Epithelial cell of prostate (primary cell): ENCODE data around the gene KRTAP4-7.
"Not testable (repeated sequence)": the region's sequence is repeated elsewhere in the genome, so short reads cannot be mapped to it uniquely, and the experiment has no call there.

Source experiments
- DNase-seq: peaks from one replicate; pipeline ENCODE4 v3.0.0-alpha.2; 2011; ENCODE audit warnings: low read depth, low spot score
- H3K27ac ChIP-seq: fragments of 450-650 bp; 2 replicates; pipeline ENCODE4 v1.5.1; 2017; ENCODE audit warnings: mild to moderate bottlenecking

KRTAP4-7 gene

DNA sequence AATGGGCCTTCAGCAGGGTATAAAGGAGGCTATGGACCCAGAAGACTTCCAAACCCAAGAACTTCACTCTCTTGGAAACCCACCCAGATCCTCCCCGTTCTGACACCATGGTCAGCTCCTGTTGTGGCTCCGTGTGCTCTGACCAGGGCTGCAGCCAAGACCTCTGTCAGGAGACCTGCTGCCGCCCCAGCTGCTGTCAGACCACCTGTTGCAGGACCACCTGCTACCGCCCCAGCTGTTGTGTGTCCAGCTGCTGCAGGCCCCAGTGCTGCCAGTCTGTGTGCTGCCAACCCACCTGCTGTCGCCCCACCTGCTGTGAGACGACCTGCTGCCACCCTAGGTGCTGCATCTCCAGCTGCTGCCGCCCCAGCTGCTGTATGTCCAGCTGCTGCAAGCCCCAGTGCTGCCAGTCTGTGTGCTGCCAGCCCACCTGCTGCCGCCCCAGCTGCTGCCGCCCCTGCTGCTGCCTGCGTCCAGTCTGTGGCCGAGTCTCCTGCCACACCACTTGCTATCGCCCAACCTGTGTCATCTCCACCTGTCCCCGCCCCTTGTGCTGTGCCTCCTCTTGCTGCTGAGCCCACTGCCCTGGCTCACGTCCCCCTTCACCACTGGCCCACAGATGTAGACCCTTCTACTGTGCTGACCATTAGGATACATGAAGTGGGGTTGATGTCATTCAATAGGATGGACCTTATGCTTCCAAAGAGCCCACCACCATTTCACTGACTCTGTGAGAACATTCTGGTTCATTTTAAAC lies at the start of gene KRTAP4-7:
Gene KRTAP4-7, plus strand, starts transcription at position 51 of the 757 bp plus-strand sequence. Its CDS starts 57 bp downstream, at position 108.
- DNase-seq = not testable (repeated sequence)
- peak within 1 kb of the TSS; percentile 27 for H3K27ac ChIP-seq

DNA sequence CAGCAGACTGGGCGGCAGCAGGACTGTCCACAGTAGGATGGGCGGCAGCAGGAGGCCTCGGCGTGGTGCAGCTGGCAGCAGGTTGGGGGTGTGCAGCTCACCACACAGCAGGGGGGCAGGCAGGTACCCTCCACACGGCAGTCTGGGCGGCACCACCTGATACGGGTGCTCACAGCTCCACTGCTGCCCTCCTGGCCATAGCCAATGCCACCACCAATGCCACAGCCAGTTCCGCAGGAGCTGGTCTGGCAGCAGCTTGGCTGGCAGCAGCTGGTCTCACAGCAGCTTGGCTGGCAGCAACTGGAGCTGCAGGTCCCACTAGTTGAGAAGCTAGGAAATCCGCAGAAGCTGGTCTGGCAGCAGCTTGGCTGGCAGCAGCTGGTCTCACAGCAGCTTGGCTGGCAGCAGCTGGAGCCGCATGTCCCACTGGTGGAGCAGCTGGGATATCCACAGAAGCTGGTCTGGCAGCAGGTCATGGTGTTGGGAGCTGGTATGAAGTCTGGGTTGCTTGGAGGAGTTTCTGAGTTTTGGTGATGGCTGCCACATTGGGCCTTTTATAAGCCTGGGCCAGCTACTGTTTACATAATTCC lies 49.5 kb upstream of the KRTAP4-7 start, which contains the start of gene KRTAP1-3:
Gene KRTAP1-3, minus strand, starts transcription at position 529 of the 590 bp plus-strand sequence. Its CDS starts 53 bp downstream, at position 476.
- DNase-seq, H3K27ac ChIP-seq: not testable (repeated sequence)

DNA sequence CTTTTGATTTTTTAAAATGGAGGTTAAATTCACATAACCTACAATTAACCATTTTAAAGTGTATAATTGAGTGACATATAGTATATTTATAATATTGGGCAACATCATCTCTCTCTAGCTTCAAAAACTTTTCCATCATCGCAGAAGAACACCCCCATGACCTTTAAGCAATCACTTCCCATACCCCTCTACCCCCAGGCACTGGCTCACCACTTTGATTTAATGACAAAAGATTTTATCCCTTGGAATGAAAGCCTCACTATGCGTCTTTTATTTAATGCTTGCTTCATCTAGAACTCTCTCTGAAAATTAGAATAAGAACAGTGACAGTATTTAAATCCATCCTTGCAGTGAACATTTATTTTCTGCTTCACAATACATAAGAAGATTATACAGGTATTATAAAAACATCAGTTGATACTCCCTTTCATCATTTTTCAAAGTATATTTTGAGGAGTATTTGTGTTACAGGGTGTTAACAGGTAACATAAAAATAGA lies 46.0 kb upstream of the KRTAP4-7 start:
- no peak overlapping the region for H3K27ac ChIP-seq
- DNase-seq = no peak

DNA sequence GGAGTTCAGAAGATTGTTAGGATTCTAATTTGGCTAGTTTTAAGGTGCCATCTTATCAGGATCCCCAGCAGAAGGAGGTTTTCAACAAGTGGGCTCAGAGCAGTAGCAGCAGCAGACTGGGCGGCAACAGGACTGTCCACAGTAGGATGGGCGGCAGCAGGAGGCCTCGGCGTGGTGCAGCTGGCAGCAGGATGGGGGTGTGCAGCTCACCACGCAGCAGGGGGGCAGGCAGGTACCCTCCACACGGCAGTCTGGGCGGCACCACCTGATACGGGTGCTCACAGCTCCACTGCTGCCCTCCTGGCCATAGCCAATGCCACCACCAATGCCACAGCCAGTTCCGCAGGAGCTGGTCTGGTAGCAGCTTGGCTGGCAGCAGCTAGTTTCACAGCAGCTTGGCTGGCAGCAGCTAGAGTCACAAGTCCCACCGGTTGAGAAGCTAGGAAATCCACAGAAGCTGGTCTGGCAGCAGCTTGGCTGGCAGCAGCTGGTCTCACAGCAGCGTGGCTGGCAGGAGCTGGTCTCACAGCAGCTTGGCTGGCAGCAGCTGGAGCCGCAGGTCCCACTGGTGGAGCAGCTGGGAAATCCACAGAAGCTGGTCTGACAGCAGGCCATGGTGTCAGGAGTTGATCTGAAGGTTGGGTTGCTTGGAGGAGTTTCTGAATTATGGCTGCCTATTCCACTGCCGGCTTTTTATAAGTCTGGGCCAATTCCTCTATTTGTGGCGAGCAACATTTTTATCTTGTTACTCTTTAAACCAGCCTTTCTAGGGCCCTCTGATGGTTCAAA lies 43.0 kb upstream of the KRTAP4-7 start, which contains the start of gene KRTAP1-1:
Gene KRTAP1-1, minus strand, starts transcription at position 668 of the 789 bp plus-strand sequence. Its CDS starts 53 bp downstream, at position 615.
- not testable (repeated sequence) for H3K27ac ChIP-seq, DNase-seq

- no peak overlapping the region for H3K27ac ChIP-seq
- DNase-seq = no peak
Observed at GRCh38 chr17:41042953-41043352, 41.0 kb upstream of the KRTAP4-7 start.

DNA sequence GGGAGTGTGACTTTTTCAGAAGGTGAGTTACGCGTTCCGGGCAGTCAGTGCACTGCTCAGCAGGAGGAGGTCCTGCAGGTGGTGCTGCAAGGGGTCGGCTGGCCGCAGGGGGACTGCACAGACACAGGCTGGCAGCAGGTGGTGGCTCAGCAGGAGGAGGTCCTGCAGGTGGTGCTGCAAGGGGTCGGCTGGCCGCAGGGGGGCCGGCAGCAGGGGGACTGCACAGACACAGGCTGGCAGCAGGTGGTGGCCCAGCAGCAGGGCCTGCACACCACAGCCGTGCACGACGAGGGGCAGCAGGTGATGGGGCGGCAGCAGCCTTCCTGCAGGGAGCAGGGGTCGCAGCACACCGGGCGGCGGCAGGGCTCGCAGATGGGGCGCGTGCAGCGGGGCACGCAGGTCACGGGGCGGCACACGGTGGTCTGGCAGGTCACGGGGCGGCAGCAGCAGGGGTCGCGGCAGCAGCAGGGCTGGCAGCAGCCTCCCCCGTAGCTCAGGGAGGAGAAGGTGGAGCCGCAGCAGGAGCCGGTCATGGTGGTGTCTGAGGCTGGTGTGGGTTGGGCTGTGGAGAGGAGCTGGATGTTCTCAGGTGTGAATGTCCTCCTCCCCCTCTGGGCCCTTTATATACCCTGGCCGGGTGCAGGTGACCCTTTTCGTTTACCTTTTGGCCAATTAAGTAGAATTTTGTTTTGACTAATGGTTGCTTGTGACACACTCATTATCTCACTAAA lies 37.0 kb upstream of the KRTAP4-7 start, which contains the start of gene KRTAP2-1:
Gene KRTAP2-1, minus strand, starts transcription at position 582 of the 731 bp plus-strand sequence. Its CDS starts 49 bp downstream, at position 533.
- H3K27ac ChIP-seq = not testable (repeated sequence)

DNA sequence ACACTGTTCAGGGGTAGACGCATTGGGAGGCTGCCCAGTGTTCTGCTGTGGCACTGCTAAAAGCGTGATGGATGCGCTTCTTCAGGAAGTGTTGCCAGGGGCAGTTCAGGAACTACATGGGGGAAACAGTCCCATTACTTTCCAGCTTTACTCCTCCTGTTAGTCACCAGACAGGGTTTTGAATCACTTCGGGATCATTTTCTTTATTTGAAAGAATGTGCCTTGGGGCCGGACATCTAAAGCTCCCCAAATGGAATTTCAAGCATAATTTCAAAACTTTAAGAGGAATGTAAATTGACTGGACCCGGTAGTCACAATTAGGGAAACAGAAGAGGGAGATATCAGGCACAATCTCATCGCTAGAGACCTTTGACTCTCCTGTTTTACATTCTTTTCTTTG lies 35.5 kb upstream of the KRTAP4-7 start:
- DNase-seq = no peak
- H3K27ac ChIP-seq = peak overlapping the region; percentile 6

More for the DNA sequence above, 37.0 kb upstream of the KRTAP4-7 start, which contains the start of gene KRTAP2-1:
- not testable (repeated sequence) for DNase-seq

DNA sequence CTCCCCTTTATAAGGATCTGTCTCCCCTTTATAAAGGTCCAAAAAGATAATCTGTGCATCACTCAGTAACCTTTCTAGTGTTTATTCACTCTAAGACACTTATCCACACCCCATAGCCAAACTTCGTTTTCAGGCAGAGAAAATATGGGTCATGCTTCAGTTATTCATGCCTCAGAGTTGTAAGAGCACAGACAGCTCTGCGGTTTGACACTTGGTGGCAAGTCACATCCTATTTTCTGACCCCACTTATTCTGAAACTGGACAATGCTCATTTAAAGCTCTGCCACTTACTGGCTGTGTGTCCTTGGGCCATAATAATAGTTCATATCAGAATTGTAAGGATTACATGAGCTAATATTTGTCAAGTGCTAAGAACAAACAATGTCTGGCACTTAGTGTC lies 34.8 kb upstream of the KRTAP4-7 start:
- peak overlapping the region; percentile 6 for H3K27ac ChIP-seq
- DNase-seq = no peak

DNA sequence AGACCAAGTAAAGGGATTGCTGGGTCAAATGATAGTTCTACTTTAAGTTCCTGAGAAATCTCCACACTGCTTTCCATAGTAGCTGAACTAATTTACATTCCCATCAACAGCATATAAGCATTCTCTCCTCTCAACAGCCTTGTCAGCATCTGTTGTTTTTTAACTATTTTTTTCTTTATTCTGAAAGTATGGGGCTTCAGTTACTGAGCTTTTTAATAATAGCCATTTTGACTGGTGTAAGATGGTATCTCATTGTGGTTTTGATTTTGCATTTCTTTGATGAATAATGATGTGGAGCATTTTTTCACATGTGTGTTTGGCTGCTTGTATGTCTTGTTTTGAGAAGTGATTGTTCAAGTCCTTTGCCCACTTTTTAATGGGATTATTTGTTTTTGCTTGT lies 31.4 kb upstream of the KRTAP4-7 start:
- H3K27ac ChIP-seq = no peak overlapping the region
- DNase-seq = no peak

DNA sequence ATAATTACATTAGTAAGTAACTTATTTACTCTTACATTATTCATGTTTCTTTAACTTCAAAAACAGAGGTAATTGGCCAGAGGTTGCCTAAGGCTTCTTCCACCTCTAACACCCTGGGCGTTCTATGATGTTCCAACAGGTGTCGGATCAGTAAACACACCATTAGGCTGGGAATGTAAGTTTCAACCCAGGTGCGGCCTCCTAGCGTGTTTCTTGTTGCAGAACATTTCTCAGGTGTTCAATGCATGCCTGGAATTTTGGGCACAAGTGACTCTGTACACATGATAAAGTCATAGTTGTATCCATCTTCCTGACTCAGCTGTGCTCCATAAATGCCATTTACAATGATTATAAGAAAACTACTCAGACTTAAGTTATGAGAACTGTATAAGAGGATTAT lies 29.9 kb upstream of the KRTAP4-7 start:
- no peak for DNase-seq
- no peak overlapping the region for H3K27ac ChIP-seq

DNA sequence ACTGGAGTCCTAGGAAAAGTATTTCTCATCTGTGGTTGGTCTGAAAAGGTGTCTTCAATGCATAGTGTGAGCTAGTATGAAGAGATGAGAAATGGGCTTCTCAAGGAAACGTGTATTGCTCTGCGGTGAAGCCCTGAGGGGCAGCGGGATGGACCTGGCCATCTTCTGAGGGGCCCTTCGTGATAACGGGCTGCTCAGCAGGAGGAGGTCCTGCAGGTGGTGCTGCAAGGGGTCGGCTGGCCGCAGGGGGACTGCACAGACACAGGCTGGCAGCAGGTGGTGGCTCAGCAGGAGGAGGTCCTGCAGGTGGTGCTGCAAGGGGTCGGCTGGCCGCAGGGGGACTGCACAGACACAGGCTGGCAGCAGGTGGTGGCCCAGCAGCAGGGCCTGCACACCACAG lies 29.4 kb upstream of the KRTAP4-7 start:
- DNase-seq = not testable (repeated sequence)

GRCh38 chr17:41055130-41055529 lies 28.8 kb upstream of the KRTAP4-7 start, which contains the start of gene KRTAP2-2:
Gene KRTAP2-2 (minus strand): TSS chr17:41055230. CDS start chr17:41055211, 19 bp downstream.
- not testable (repeated sequence) for DNase-seq, H3K27ac ChIP-seq

More for the DNA sequence above, 29.4 kb upstream of the KRTAP4-7 start:
- not testable (repeated sequence) for H3K27ac ChIP-seq

DNA sequence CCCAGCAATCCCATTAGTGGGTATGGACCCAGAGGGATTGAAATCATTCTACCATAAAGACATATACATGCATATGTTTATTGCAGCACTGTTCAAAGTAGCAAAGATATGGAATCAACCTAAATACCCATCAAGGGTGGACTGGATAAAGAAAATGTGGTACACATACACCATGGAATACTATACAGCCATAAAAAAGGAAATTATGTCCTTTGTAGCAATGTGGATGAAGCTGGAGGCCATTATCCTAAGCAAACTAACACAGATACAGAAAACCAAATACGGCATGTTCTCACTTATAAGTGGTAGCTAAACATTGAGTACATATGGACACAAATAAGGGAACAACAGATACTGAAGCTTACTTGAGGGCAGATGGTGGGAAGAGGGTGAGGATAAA lies 26.4 kb upstream of the KRTAP4-7 start:
- no peak for DNase-seq
- no peak overlapping the region for H3K27ac ChIP-seq

DNA sequence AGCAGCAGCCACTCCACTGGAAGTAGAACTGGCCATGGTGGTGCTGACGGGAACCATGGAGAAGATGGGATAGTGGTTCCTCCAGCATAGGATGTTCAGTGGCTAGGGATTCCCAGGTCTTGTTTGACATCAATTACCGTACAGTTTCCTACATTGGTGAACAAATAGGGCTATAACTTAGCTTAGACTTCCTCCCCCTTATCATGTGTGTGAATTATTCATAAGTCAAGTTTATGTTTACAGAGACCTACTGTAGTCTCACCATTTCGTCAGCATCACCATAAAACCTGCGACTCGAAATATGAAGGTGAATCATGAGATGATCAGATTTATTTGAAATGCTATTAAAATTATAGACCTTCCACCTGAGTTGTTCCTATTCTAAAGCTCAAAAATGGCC lies 25.2 kb upstream of the KRTAP4-7 start:
- DNase-seq = no peak
- peak overlapping the region; percentile 64 for H3K27ac ChIP-seq

DNA sequence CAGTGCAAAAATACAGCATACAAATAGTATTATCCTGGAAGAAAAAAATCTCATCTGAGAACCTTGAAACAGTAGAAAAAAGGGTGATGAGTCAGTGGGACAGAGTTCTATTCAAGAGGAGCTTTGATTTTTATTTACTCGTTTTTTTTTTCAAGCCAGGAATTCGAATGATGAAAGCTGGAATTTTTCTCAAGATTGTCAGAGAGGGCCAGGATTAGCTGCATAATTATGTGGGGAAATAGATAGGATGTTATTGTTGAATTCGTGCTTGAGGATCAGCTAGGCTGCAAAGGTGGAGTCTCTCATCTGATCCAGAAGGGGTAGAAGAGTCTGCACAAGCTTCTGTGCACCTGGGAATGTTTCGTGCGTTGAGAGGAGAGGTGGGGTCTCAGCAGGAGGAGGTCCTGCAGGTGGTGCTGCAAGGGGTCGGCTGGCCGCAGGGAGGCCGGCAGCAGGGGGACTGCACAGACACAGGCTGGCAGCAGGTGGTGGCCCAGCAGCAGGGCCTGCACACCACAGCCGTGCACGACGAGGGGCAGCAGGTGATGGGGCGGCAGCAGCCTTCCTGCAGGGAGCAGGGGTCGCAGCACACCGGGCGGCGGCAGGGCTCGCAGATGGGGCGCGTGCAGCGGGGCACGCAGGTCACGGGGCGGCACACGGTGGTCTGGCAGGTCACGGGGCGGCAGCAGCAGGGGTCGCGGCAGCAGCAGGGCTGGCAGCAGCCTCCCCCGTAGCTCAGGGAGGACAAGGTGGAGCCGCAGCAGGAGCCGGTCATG lies 24.5 kb upstream of the KRTAP4-7 start:
- peak overlapping the region; percentile 64 for H3K27ac ChIP-seq
- not testable (repeated sequence) for DNase-seq

- H3K27ac ChIP-seq = peak within 1 kb of the TSS; percentile 64
- peak; percentile 96 for DNase-seq
Observed at GRCh38 chr17:41060052-41060604, 23.8 kb upstream of the KRTAP4-7 start, which contains the start of gene KRTAP2-3. Gene KRTAP2-3 (minus strand): TSS chr17:41060114. CDS start chr17:41060050, 64 bp downstream.

GRCh38 chr17:41061964-41062363 lies 22.0 kb upstream of the KRTAP4-7 start:
- DNase-seq = no peak
- peak overlapping the region; percentile 64 for H3K27ac ChIP-seq

DNA sequence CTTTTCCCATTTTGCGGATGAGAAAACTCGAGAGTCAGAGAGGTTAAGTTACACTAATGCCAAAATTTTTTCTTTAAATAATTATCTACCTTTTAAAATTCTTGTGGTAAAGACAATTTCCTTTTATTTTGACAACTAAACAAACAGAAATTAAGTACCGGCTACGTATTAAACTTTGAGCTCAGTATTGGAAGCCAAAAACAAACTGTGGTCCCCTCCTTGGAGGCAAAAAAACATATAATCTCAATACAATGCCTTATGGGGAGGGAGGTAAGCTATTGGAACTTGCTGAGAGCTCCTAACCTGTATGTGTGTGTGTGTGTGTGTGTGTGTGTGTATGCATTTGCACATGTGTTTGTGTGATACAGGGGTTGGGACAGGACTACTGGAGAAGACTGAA lies 20.5 kb upstream of the KRTAP4-7 start:
- no peak for DNase-seq

More for the DNA sequence above, 20.5 kb upstream of the KRTAP4-7 start:
- H3K27ac ChIP-seq = no peak overlapping the region
